Endothelial cell of umbilical vein (primary cell): Measurements from ENCODE around the gene DPEP2. TPM values are rescaled to one million over a fixed set of nuclear protein-coding genes. Genes with fewer than 3 reads are reported as not detected.

ENCODE experiments used
- BruUV-seq: library from RNA; stranded (reverse); fragments of 400-500 nt; replicated peaks from 2 replicates; lab custom pipeline; 2021; lab: Mats Ljungman, UMichigan
- CTCF ChIA-PET: fragments of 300-600, 350-600 bp; sonication (Branson Sonifier 250); formaldehyde crosslinking; loops from one replicate; lab custom pipeline; 2021; ENCODE audit warnings: antibody characterized with exemption, inconsistent platforms; lab: Charles Lee
- POLR2A ChIA-PET: fragments of 300-600, 350-600 bp; sonication (Branson Sonifier 250); formaldehyde crosslinking; loops from one replicate; lab custom pipeline; 2021; ENCODE audit warnings: antibody characterized with exemption, inconsistent platforms; lab: Charles Lee
- DNase-seq: peaks from one replicate; pipeline ENCODE4 v3.0.0-alpha.2; 2011; ENCODE audit warnings: low read depth, low spot score
- FAIRE-seq: peaks from 2 replicates; lab custom pipeline; 2011; peaks lifted over from hg19 to GRCh38; lab: Jason Lieb, UNC
- H2AFZ ChIP-seq: 2 replicates; pipeline ENCODE4 v1.6.0; 2012; ENCODE audit warnings: low read depth, low read length, control low read depth, inconsistent platforms
- H3K27ac ChIP-seq: 2 replicates; pipeline ENCODE4 v1.5.1; 2011; ENCODE audit warnings: low read depth, mild to moderate bottlenecking, control low read depth, low read length, moderate library complexity; ENCODE audit not compliant: insufficient read depth
- H3K27me3 ChIP-seq, 2 experiments: 2 replicates each; pipeline versions ENCODE4 v1.6.0 to v1.6.1; 2011; ENCODE audit warnings: low read length in 2 of 2, mixed read lengths in 1 of 2; ENCODE audit not compliant: control insufficient read depth in 2 of 2, insufficient read depth in 2 of 2
- H3K36me3 ChIP-seq, 2 experiments: 2 replicates in 1 of 2; 3 replicates in 1 of 2; pipeline ENCODE4 v1.5.1; 2011; ENCODE audit warnings: low read length in 2 of 2, mild to moderate bottlenecking in 1 of 2, moderate library complexity in 1 of 2; ENCODE audit not compliant: control insufficient read depth in 2 of 2, insufficient read depth in 2 of 2; ENCODE audit errors: extremely low read depth in 1 of 2
- H3K4me1 ChIP-seq: 3 replicates; pipeline ENCODE4 v1.5.1; 2011; ENCODE audit warnings: mild to moderate bottlenecking, low read length; ENCODE audit not compliant: control insufficient read depth, insufficient read depth; ENCODE audit errors: extremely low read depth
- H3K4me2 ChIP-seq: 2 replicates; pipeline ENCODE4 v1.6.1; 2011; ENCODE audit warnings: low read length, control low read depth, mixed read lengths; ENCODE audit not compliant: insufficient read depth
- H3K4me3 ChIP-seq, 3 experiments: fragments of 200-600 bp in 1 of 3; sonication (generic), shearing (Covaris generic) in 1 of 3; replicated peaks in 1 of 3; 2 replicates each; pipeline ENCODE4 v1.5.1; 2011 to 2016; ENCODE audit warnings: control low read depth in 3 of 3, low read length in 3 of 3, mild to moderate bottlenecking in 2 of 3, inconsistent platforms in 1 of 3, low read depth in 1 of 3, moderate library complexity in 1 of 3; ENCODE audit not compliant: insufficient read depth in 1 of 3
- H3K79me2 ChIP-seq: 2 replicates; pipeline ENCODE4 v1.6.0; 2012; ENCODE audit warnings: low read length, inconsistent platforms; ENCODE audit not compliant: control insufficient read depth, insufficient read depth
- H3K9ac ChIP-seq: replicated peaks from 2 replicates; pipeline ENCODE3; 2011; ENCODE audit warnings: low read length, control low read depth; ENCODE audit not compliant: insufficient read depth; ENCODE audit errors: extremely low read depth
- H3K9me1 ChIP-seq: replicated peaks from 3 replicates; pipeline ENCODE4 v1.6.0; 2011; ENCODE audit warnings: mild to moderate bottlenecking, low read length; ENCODE audit not compliant: control insufficient read depth, insufficient read depth; ENCODE audit errors: extremely low read depth
- H3K9me3 ChIP-seq: replicated peaks from 2 replicates; pipeline ENCODE4 v1.5.1; 2012; ENCODE audit warnings: low read length, inconsistent platforms; ENCODE audit not compliant: control insufficient read depth, insufficient read depth
- H4K20me1 ChIP-seq: replicated peaks from 2 replicates; pipeline ENCODE3; 2011; ENCODE audit warnings: mild to moderate bottlenecking, low read length; ENCODE audit not compliant: control insufficient read depth, insufficient read depth; ENCODE audit errors: extremely low read depth
- CTCF ChIP-seq, 2 donors: IDR thresholded peaks; 1 replicate in 1 of 2; 2 replicates in 1 of 2; pipeline ENCODE4 v1.5.1; 2011; ENCODE audit warnings: low read length in 2 of 2, mild to moderate bottlenecking in 2 of 2, moderate library complexity in 2 of 2, control low read depth in 1 of 2, inconsistent platforms in 1 of 2, low read depth in 1 of 2; ENCODE audit not compliant: insufficient read depth in 1 of 2; ENCODE audit errors: extremely low read depth in 1 of 2
- MAX ChIP-seq: IDR thresholded peaks from 2 replicates; pipeline ENCODE4 v1.6.1; 2011; ENCODE audit not compliant: insufficient read depth, insufficient read length
- POLR2AphosphoS5 ChIP-seq: IDR thresholded peaks from 2 replicates; pipeline ENCODE4 v1.6.1; 2012; ENCODE audit warnings: low read depth, mild to moderate bottlenecking, control low read depth, low read length, moderate library complexity; ENCODE audit not compliant: insufficient read depth
- dilution Hi-C: fragments of 300-500 bp; cut with MboI; formaldehyde crosslinking; loops from one replicate; pipeline ENCODE4 v1.15.0; 2019; ENCODE audit warnings: low sequenced_read_pairs; ENCODE audit not compliant: extremely low pct_ligation_motif_present
- intact Hi-C: fragments of 100-400 bp; cut with micrococcal nuclease; formaldehyde crosslinking; loops from one replicate; pipeline ENCODE4 v1.10.0; 2022
- polyA plus RNA-seq, 4 experiments: library from polyadenylated mRNA; depleted of rRNA in 3 of 4; stranded (reverse) in 3 of 4; unstranded in 1 of 4; fragments of >200 nt; gene quantifications; 2 replicates each; pipeline versions ENCODE4 v1.2.1 to v1.2.3, GENCODE V29; 2011 to 2012; ENCODE audit warnings: missing spikeins in 1 of 4
- total RNA-seq: library from RNA; stranded (reverse); gene quantifications from 2 replicates; pipeline ENCODE4 v1.2.3, GENCODE V29; 2021

The DPEP2 gene
- total and polyA plus RNA-seq, 2 donors (not counting 3 experiments of a cell fraction or from before 2014, with no cell fraction given): 0.27 to 1.8 TPM

- peaks cover 24 to 61% of the 10 kb centered on the region in 2 experiments for H3K36me3 ChIP-seq
- H3K4me1 ChIP-seq: no peaks in the 10 kb centered on the region
- no peaks in the 10 kb centered on the region for H3K27me3 ChIP-seq
- no peak for TF ChIP-seq MAX
- no peak overlapping the region for H3K9ac ChIP-seq
- no peak overlapping the region for H3K4me2 ChIP-seq
- ChIA-PET CTCF (interaction anchor here (0.6 to 3.1 kb wide), 12 partner anchors 10 to 390 kb away, joined by 3 to 27 read pairs (median 4); partner anchors contain the start of gene ACD), POLR2A (no interaction called here)
- BruUV-seq: no TSS peak
- dilution Hi-C loops (no loop called here), intact Hi-C loops (no loop called here)
- no peaks in the 10 kb centered on the region for H3K79me2 ChIP-seq
- DNase-seq (no peak), FAIRE-seq (no peak)
- no peak overlapping the region for H2AFZ ChIP-seq
- H4K20me1 ChIP-seq: no peaks in the 10 kb centered on the region
- H3K9me3 ChIP-seq: no peaks in the 10 kb centered on the region
- no peak overlapping the region for H3K4me3 ChIP-seq
- H3K9me1 ChIP-seq: no peaks in the 10 kb centered on the region
- H3K27ac ChIP-seq: no peak overlapping the region
Observed at GRCh38 chr16:67942510-67943255, 56.6 kb downstream of the DPEP2 start.

GRCh38 chr16:67942200-67942509 lies 57.1 kb downstream of the DPEP2 start:
- Histone ChIP-seq H4K20me1 (no peaks in the 10 kb centered on the region), H3K9me3 (no peaks in the 10 kb centered on the region), H3K4me2 (no peak overlapping the region), H3K36me3 (peaks cover 20 to 56% of the 10 kb centered on the region in 2 experiments), H3K27ac (no peak overlapping the region), H3K9ac (no peak overlapping the region), H3K4me1 (peaks cover 1% of the 10 kb centered on the region), H3K4me3 (no peak overlapping the region), H3K27me3 (no peaks in the 10 kb centered on the region), H3K79me2 (no peaks in the 10 kb centered on the region), H2AFZ (no peak overlapping the region), H3K9me1 (no peaks in the 10 kb centered on the region)
- FAIRE-seq (peak; percentile 4), DNase-seq (peak; percentile 35)
- intact Hi-C loops (no loop called here), dilution Hi-C loops (no loop called here)
- no TSS peak for BruUV-seq
- POLR2A ChIA-PET: no interaction called here
- no peak for TF ChIP-seq POLR2AphosphoS5
- TF ChIP-seq CTCF (IDR thresholded peaks at IDR 0.05; ENCODE audit: extremely low read depth in 1 of 2, insufficient read depth in 1 of 2, low read depth in 1 of 2, low read length in 2 of 2): peak; percentile 66 to 82
- CTCF ChIA-PET: interaction anchor here (0.6 to 3.1 kb wide), 11 partner anchors 10 to 391 kb away, joined by 3 to 27 read pairs (median 4); partner anchors contain the start of gene ACD
